Endodermal cell (in vitro differentiated cells): Measurements from ENCODE around the gene FEZF2. TPM values are rescaled to one million over a fixed set of nuclear protein-coding genes. Genes with fewer than 3 reads are reported as not detected.

ENCODE experiments used
- DNase-seq: peaks from one replicate; pipeline ENCODE4 v3.0.0-alpha.2; 2017
- H3K27ac ChIP-seq: 2 replicates; pipeline ENCODE4 v1.5.1; 2013; ENCODE audit warnings: mild to moderate bottlenecking, low read depth, low read length, moderate library complexity
- H3K27me3 ChIP-seq: 2 replicates; pipeline ENCODE4 v1.6.1; 2013; ENCODE audit warnings: mild to moderate bottlenecking, low read length, moderate library complexity; ENCODE audit not compliant: insufficient read depth, control insufficient read depth, poor library complexity, severe bottlenecking
- H3K36me3 ChIP-seq: 2 replicates; pipeline ENCODE4 v1.7.0; 2013; ENCODE audit warnings: mild to moderate bottlenecking, low read length, moderate library complexity; ENCODE audit not compliant: control insufficient read depth, insufficient read depth
- H3K4me1 ChIP-seq: one replicate; pipeline ENCODE4 v1.7.0; 2013; ENCODE audit warnings: low read length; ENCODE audit not compliant: control insufficient read depth, insufficient read depth
- H3K4me3 ChIP-seq: 2 replicates; pipeline ENCODE4 v1.5.1; 2013; ENCODE audit warnings: mild to moderate bottlenecking, low read length, moderate library complexity
- H3K9ac ChIP-seq: 2 replicates; pipeline ENCODE4 v1.6.1; 2013; ENCODE audit warnings: mild to moderate bottlenecking, low read length, moderate library complexity; ENCODE audit not compliant: poor library complexity, severe bottlenecking; ENCODE audit errors: extremely low read depth
- H3K9me3 ChIP-seq: 2 replicates; pipeline ENCODE4 v1.6.1; 2013; ENCODE audit warnings: mild to moderate bottlenecking, low read length, moderate library complexity; ENCODE audit not compliant: control insufficient read depth
- H3K27ac Mint-ChIP-seq: 2 replicates; pipeline ENCODE4 v1.8.0; 2020; ENCODE audit warnings: mixed read lengths
- H3K27me3 Mint-ChIP-seq: 2 replicates; pipeline ENCODE4 v1.8.0; 2021; ENCODE audit warnings: mild to moderate bottlenecking, mixed read lengths; ENCODE audit not compliant: insufficient read depth
- H3K36me3 Mint-ChIP-seq: 2 replicates; pipeline ENCODE4 v1.8.0; 2020; ENCODE audit warnings: low read depth, mixed read lengths
- H3K4me1 Mint-ChIP-seq: 2 replicates; pipeline ENCODE4 v1.8.0; 2020; ENCODE audit warnings: mixed read lengths
- H3K4me3 Mint-ChIP-seq: 2 replicates; pipeline ENCODE4 v1.8.0; 2020; ENCODE audit warnings: mild to moderate bottlenecking, moderate library complexity, mixed read lengths
- H3K9me3 Mint-ChIP-seq: 2 replicates; pipeline ENCODE4 v1.8.0; 2020; ENCODE audit warnings: mild to moderate bottlenecking, mixed read lengths
- WGBS, 2 experiments: methylation state at CpG; one replicate each; pipeline versions ENCODE4 v1.1.5 to v1.1.7; 2013; ENCODE audit warnings: missing lambda C conversion rate in 2 of 2, mixed read lengths in 1 of 2; ENCODE audit not compliant: insufficient coverage in 1 of 2, insufficient read length in 1 of 2; 5-methylcytosine and 5-hydroxymethylcytosine counted together
- total RNA-seq, 2 donors: library from RNA; stranded (reverse); fragmentation: NEBNext Ultra II Directional in 1 of 2; extraction: Animal tissue kit (Norgen Biotek cat#: 25700) in 1 of 2; gene quantifications; 2 replicates in 1 of 2; 3 replicates in 1 of 2; pipeline ENCODE4 v1.2.1, GENCODE V29; 2021
- TF ChIP-seq, protein P1 (sequence below): fragments of 200-600 bp; sonication (generic); conservative IDR thresholded peaks from 2 replicates; pipeline ENCODE4 v1.5.0; 2021; ENCODE audit warnings: antibody characterized with exemption, mild to moderate bottlenecking

The FEZF2 gene
- total RNA-seq, 2 donors from 2014 or later, result not detected

DNA sequence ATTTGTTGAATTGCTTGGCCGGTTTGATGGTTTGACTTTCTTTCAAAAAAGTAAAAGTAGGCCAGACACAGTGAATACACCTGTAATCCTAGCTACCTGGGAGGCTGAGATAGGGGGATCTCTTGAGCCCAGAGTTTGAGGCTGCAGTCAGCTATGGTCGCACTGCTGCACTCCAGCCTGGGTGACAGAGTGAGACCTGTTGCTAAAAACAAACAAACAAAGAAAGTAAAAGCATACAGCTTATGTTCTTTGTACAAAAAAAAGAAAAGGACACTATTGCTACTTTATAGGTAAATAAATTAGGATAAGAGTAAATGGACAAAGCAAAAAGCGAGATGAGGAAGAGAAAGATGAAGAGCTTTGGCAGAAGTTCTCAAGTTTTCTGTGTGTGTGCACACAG is 13.9 kb upstream of the FEZF2 start:
- no peak for DNase-seq
- H3K4me3 ChIP-seq, result no peak overlapping the region
- no peaks in the 10 kb centered on the region for H3K36me3 ChIP-seq
- Mint-ChIP-seq H3K4me3 (no peak overlapping the region), H3K36me3 (no peaks in the 10 kb centered on the region), H3K27ac (no peak overlapping the region), H3K27me3 (peaks cover 79% of the 10 kb centered on the region), H3K4me1 (no peaks in the 10 kb centered on the region), H3K9me3 (no peaks in the 10 kb centered on the region)
- TF ChIP-seq, protein P1, sequence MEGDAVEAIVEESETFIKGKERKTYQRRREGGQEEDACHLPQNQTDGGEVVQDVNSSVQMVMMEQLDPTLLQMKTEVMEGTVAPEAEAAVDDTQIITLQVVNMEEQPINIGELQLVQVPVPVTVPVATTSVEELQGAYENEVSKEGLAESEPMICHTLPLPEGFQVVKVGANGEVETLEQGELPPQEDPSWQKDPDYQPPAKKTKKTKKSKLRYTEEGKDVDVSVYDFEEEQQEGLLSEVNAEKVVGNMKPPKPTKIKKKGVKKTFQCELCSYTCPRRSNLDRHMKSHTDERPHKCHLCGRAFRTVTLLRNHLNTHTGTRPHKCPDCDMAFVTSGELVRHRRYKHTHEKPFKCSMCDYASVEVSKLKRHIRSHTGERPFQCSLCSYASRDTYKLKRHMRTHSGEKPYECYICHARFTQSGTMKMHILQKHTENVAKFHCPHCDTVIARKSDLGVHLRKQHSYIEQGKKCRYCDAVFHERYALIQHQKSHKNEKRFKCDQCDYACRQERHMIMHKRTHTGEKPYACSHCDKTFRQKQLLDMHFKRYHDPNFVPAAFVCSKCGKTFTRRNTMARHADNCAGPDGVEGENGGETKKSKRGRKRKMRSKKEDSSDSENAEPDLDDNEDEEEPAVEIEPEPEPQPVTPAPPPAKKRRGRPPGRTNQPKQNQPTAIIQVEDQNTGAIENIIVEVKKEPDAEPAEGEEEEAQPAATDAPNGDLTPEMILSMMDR, result no peak
- WGBS, 2 experiments, result 89 to 90% methylated on average over 3 of the region's 3 CpGs
- peaks cover 63% of the 10 kb centered on the region for H3K27me3 ChIP-seq
- H3K27ac ChIP-seq, result no peak overlapping the region
- no peak overlapping the region for H3K9ac ChIP-seq
- no peaks in the 10 kb centered on the region for H3K9me3 ChIP-seq
- no peaks in the 10 kb centered on the region for H3K4me1 ChIP-seq

DNA sequence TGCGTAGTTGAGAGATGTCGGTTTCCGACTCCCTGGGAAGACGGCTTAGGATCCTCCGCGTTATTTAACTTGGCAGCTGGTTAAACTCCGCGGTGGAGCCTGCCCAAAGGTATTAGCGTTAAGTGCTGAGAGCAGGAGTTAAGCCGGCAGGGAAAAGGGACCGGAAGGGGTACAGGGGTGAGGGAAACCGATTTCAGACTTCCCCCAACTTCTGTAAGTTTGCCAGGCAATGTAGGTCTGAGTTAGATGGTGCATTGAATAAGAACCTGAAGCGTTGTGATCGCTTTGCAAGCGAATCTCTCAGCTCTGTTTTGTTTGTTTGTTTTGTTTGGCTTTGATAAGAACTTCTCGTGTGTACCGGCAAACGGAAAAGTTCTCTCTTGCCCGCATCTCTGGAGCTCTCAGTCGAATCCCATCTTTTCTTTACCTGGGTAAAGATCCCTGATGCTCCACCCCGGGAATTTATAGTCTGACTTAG is 6.0 kb upstream of the FEZF2 start:
- H3K4me1 Mint-ChIP-seq, result peaks cover 20% of the 10 kb centered on the region
- peak; percentile 78 for DNase-seq
- H3K27me3 ChIP-seq, result peaks cover 93% of the 10 kb centered on the region
- H3K27me3 Mint-ChIP-seq, result peaks cover 100% of the 10 kb centered on the region
- TF ChIP-seq, protein P1, result no peak
- H3K27ac Mint-ChIP-seq, result no peak overlapping the region
- no peaks in the 10 kb centered on the region for H3K9me3 Mint-ChIP-seq
- H3K9me3 ChIP-seq, result no peaks in the 10 kb centered on the region
- H3K9ac ChIP-seq, result no peak overlapping the region
- H3K36me3 ChIP-seq, result no peaks in the 10 kb centered on the region
- H3K4me3 ChIP-seq, result no peak overlapping the region
- peak overlapping the region; percentile 32 for H3K4me3 Mint-ChIP-seq
- peaks cover 3% of the 10 kb centered on the region for H3K4me1 ChIP-seq
- H3K27ac ChIP-seq, result no peak overlapping the region
- WGBS, 2 experiments, result 0 to 1% methylated on average over 18 to 21 of the region's 21 CpGs
- H3K36me3 Mint-ChIP-seq, result no peaks in the 10 kb centered on the region

DNA sequence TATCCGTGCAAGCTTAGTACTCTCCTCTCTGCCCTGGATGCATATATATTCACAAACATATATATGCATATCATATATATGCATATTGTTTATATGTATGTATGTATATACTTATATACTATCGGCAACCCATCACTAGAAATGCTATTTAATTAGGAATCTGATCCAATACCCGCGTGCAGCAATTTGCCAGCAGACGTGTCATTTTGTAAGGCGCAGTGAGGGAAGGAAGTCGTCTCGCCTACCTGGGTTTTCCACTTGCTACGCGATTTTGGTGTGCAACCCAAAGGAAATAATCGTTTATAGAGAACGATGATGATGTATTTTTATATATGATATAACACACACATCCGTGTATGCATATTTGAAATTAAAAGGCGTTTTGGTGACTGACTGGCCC is 5.6 kb upstream of the FEZF2 start:
- no peak overlapping the region for H3K27ac Mint-ChIP-seq
- peaks cover 100% of the 10 kb centered on the region for H3K27me3 Mint-ChIP-seq
- no peaks in the 10 kb centered on the region for H3K36me3 Mint-ChIP-seq
- no peak overlapping the region for H3K4me3 ChIP-seq
- no peaks in the 10 kb centered on the region for H3K36me3 ChIP-seq
- H3K9me3 Mint-ChIP-seq, result no peaks in the 10 kb centered on the region
- H3K27me3 ChIP-seq, result peaks cover 94% of the 10 kb centered on the region
- no peak overlapping the region for H3K9ac ChIP-seq
- TF ChIP-seq, protein P1, result no peak
- peaks cover 24% of the 10 kb centered on the region for H3K4me1 Mint-ChIP-seq
- no peak for DNase-seq
- WGBS, 2 experiments, result 3 to 6% methylated on average over 3 to 11 of the region's 14 CpGs
- peaks cover 4% of the 10 kb centered on the region for H3K4me1 ChIP-seq
- no peak overlapping the region for H3K27ac ChIP-seq
- no peaks in the 10 kb centered on the region for H3K9me3 ChIP-seq
- peak overlapping the region; percentile 32 for H3K4me3 Mint-ChIP-seq
